Ascending aorta (tissue), 2 donors: ENCODE data around the gene PLA2G5. TPM values are rescaled to one million over a fixed set of nuclear protein-coding genes. Genes with fewer than 3 reads are reported as not detected.

ENCODE experiments used
- DNase-seq, 2 donors: peaks; one replicate each; pipeline ENCODE4 v3.0.0-alpha.2; 2019; ENCODE audit warnings: low spot score in 2 of 2
- H3K27ac ChIP-seq, 2 donors: fragments of 200-600 bp; sonication (generic); one replicate each; pipeline ENCODE4 v1.5.1; 2016 to 2017; ENCODE audit warnings: mild to moderate bottlenecking in 1 of 2
- H3K27me3 ChIP-seq: fragments of 200-600 bp; sonication (generic); one replicate; pipeline ENCODE4 v1.5.1; 2017
- H3K36me3 ChIP-seq, 2 donors: fragments of 200-600 bp; sonication (generic); one replicate each; pipeline ENCODE4 v1.5.1; 2016
- H3K4me1 ChIP-seq, 2 donors: fragments of 200-600 bp; sonication (generic); one replicate each; pipeline ENCODE4 v1.5.1; 2016 to 2017; ENCODE audit warnings: mild to moderate bottlenecking in 1 of 2
- H3K4me3 ChIP-seq, 2 donors: fragments of 200-600 bp; sonication (generic); one replicate each; pipeline ENCODE4 v1.5.1; 2016 to 2017; ENCODE audit warnings: mild to moderate bottlenecking in 1 of 2
- H3K9me3 ChIP-seq, 2 donors: fragments of 200-600 bp; sonication (generic); one replicate each; pipeline ENCODE4 v1.5.1; 2016
- intact Hi-C: fragments of 100-400 bp; cut with DNase I; formaldehyde crosslinking; loops from one replicate; pipeline ENCODE4 v1.15.1; 2023
- total RNA-seq: library from RNA; depleted of rRNA; stranded (reverse); fragments of >200 nt; gene quantifications from one replicate; pipeline ENCODE4 v1.1.0, GENCODE V29; 2016
- TF ChIP-seq, protein P1 (sequence below), 3 experiments: fragments of 200-600 bp in 2 of 3; fragments of 450-650 bp in 1 of 3; sonication (generic) in 2 of 3; IDR thresholded peaks; one replicate each; pipeline ENCODE4 v1.5.1; 2016 to 2019; ENCODE audit warnings: antibody characterized with exemption in 3 of 3, mild to moderate bottlenecking in 1 of 3, moderate library complexity in 1 of 3

Gene PLA2G5
- total RNA-seq, 1 donor from 2014 or later = 8.5 TPM

GRCh38 chr1:20086800-20087199, 16.8 kb downstream of the PLA2G5 start:
- H3K4me3 ChIP-seq = no peak overlapping the region
- H3K27me3 ChIP-seq = no peaks in the 10 kb centered on the region
- peaks cover 0 to 3% of the 10 kb centered on the region in 2 donors for H3K36me3 ChIP-seq
- DNase-seq = no peak
- TF ChIP-seq, protein P1, sequence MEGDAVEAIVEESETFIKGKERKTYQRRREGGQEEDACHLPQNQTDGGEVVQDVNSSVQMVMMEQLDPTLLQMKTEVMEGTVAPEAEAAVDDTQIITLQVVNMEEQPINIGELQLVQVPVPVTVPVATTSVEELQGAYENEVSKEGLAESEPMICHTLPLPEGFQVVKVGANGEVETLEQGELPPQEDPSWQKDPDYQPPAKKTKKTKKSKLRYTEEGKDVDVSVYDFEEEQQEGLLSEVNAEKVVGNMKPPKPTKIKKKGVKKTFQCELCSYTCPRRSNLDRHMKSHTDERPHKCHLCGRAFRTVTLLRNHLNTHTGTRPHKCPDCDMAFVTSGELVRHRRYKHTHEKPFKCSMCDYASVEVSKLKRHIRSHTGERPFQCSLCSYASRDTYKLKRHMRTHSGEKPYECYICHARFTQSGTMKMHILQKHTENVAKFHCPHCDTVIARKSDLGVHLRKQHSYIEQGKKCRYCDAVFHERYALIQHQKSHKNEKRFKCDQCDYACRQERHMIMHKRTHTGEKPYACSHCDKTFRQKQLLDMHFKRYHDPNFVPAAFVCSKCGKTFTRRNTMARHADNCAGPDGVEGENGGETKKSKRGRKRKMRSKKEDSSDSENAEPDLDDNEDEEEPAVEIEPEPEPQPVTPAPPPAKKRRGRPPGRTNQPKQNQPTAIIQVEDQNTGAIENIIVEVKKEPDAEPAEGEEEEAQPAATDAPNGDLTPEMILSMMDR (IDR thresholded peaks at IDR 0.05) = no peak
- intact Hi-C loops = no loop called here
- no peaks in the 10 kb centered on the region for H3K9me3 ChIP-seq
- no peaks in the 10 kb centered on the region for H3K4me1 ChIP-seq
- H3K27ac ChIP-seq = no peak overlapping the region

GRCh38 chr1:20087668-20088067, 17.7 kb downstream of the PLA2G5 start:
- H3K27me3 ChIP-seq = no peaks in the 10 kb centered on the region
- no peak overlapping the region for H3K27ac ChIP-seq
- peaks cover 0 to 3% of the 10 kb centered on the region in 2 donors for H3K36me3 ChIP-seq
- H3K4me3 ChIP-seq = no peak overlapping the region
- H3K4me1 ChIP-seq = no peaks in the 10 kb centered on the region
- no peak for DNase-seq
- no peaks in the 10 kb centered on the region for H3K9me3 ChIP-seq
- intact Hi-C loops = no loop called here
- TF ChIP-seq, protein P1 (IDR thresholded peaks at IDR 0.05) = no peak

GRCh38 chr1:20089328-20090077, 19.5 kb downstream of the PLA2G5 start:
- DNase-seq = no peak
- no peaks in the 10 kb centered on the region for H3K27me3 ChIP-seq
- H3K4me3 ChIP-seq = no peak overlapping the region
- H3K4me1 ChIP-seq = no peaks in the 10 kb centered on the region
- intact Hi-C loops = no loop called here
- peaks cover 0 to 3% of the 10 kb centered on the region in 2 donors for H3K36me3 ChIP-seq
- TF ChIP-seq, protein P1 (IDR thresholded peaks at IDR 0.05) = no peak
- no peak overlapping the region for H3K27ac ChIP-seq
- H3K9me3 ChIP-seq = no peaks in the 10 kb centered on the region

DNA sequence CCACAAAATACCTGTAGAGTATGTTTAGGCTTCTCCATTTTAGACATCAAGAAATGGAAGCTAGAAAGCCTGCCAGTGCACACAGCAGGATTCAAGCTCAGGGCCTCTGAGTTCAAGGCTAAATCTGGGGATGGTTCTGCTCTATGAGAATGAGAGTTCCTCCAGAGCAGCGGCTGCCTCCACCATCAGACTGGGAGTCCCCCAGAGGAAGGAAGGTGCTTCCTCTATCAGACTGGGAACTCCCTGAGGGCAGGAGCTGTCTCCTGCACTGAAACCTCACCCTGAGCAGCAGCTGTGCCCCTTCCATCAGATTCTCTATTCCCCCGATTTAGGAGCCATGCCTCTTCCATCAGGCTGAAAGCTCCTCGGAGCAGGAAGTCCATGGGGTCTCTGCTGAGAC, 20.1 kb downstream of the PLA2G5 start:
- Histone ChIP-seq H3K4me1 (no peaks in the 10 kb centered on the region), H3K9me3 (no peaks in the 10 kb centered on the region), H3K27me3 (no peaks in the 10 kb centered on the region), H3K36me3 (peaks cover 0 to 3% of the 10 kb centered on the region in 2 donors), H3K4me3 (no peak overlapping the region), H3K27ac (no peak overlapping the region)
- intact Hi-C loops = no loop called here
- no peak for DNase-seq
- TF ChIP-seq, protein P1 (IDR thresholded peaks at IDR 0.05) = no peak

GRCh38 chr1:20090641-20091040, 20.6 kb downstream of the PLA2G5 start:
- no peak overlapping the region for H3K27ac ChIP-seq
- DNase-seq = no peak
- intact Hi-C loops = no loop called here
- H3K27me3 ChIP-seq = no peaks in the 10 kb centered on the region
- peaks cover 0 to 3% of the 10 kb centered on the region in 2 donors for H3K36me3 ChIP-seq
- no peaks in the 10 kb centered on the region for H3K4me1 ChIP-seq
- no peaks in the 10 kb centered on the region for H3K9me3 ChIP-seq
- no peak overlapping the region for H3K4me3 ChIP-seq
- TF ChIP-seq, protein P1 (IDR thresholded peaks at IDR 0.05) = no peak
